Esophagus squamous epithelium (tissue), 5 donors: Measurements from ENCODE around the gene PRKCD. TPM values are rescaled to one million over a fixed set of nuclear protein-coding genes. Genes with fewer than 3 reads are reported as not detected.

ENCODE experiments used
- DNase-seq: peaks from one replicate; lab custom pipeline; 2025; lab: John Stamatoyannopoulos, UW
- H3K27ac ChIP-seq, 4 donors: fragments of 200-600 bp; sonication (generic); one replicate each; pipeline ENCODE4 v1.5.1; 2016 to 2019; ENCODE audit warnings: mild to moderate bottlenecking in 1 of 4
- H3K27me3 ChIP-seq, 4 donors: fragments of 200-600 bp; sonication (generic); 1 replicate in 3 of 4; 2 replicates in 1 of 4; pipeline versions ENCODE4 v1.5.1 to v1.6.0; 2017 to 2021; ENCODE audit warnings: antibody characterized with exemption in 1 of 4
- H3K36me3 ChIP-seq, 3 donors: fragments of 200-600 bp; sonication (generic); one replicate each; pipeline ENCODE4 v1.5.1; 2016 to 2019
- H3K4me1 ChIP-seq, 3 donors: fragments of 200-600 bp; sonication (generic); one replicate each; pipeline ENCODE4 v1.5.1; 2017 to 2019
- H3K4me3 ChIP-seq, 4 donors: fragments of 200-600 bp; sonication (generic); 1 replicate in 3 of 4; 2 replicates in 1 of 4; pipeline ENCODE4 v1.5.1; 2016 to 2019; ENCODE audit warnings: mild to moderate bottlenecking in 2 of 4, moderate library complexity in 1 of 4
- H3K9me3 ChIP-seq, 3 donors: fragments of 200-600 bp; sonication (generic); one replicate each; pipeline ENCODE4 v1.5.1; 2016 to 2019
- POLR2A ChIP-seq, 4 donors: fragments of 450-650 bp; IDR thresholded peaks; one replicate each; pipeline ENCODE4 v1.6.1; 2017; ENCODE audit warnings: antibody characterized with exemption in 4 of 4, mild to moderate bottlenecking in 4 of 4, moderate library complexity in 3 of 4
- WGBS, 2 donors: methylation state at CpG; one replicate each; pipeline ENCODE4 v1.1.5; 2018; 5-methylcytosine and 5-hydroxymethylcytosine counted together
- intact Hi-C: fragments of 100-400 bp; cut with DNase I; formaldehyde crosslinking; loops from one replicate; pipeline ENCODE4 v1.15.0; 2022
- total RNA-seq, 4 donors: library from RNA; depleted of rRNA; stranded (reverse); fragments of >200 nt; gene quantifications; one replicate each; pipeline ENCODE4 v1.1.0, GENCODE V29; 2016
- TF ChIP-seq, protein P1 (sequence below), 6 experiments: fragments of 450-650 bp in 4 of 6; fragments of 200-600 bp in 2 of 6; sonication (generic) in 2 of 6; IDR thresholded peaks; one replicate each; pipeline ENCODE4 v1.5.1; 2016 to 2019; ENCODE audit warnings: antibody characterized with exemption in 6 of 6, mild to moderate bottlenecking in 4 of 6, moderate library complexity in 4 of 6
- donor health status: DM: yes; HTN: yes; CAD: no.

The PRKCD gene
- total RNA-seq, 4 donors from 2014 or later = 8.8 to 21.5 (median 20.1) TPM

- H3K27me3 ChIP-seq = no peaks in the 10 kb centered on the region
- H3K27ac ChIP-seq = peak overlapping the region in 1 of 4 donors; percentile 25
- H3K4me3 ChIP-seq = no peak overlapping the region
- H3K9me3 ChIP-seq = no peaks in the 10 kb centered on the region
- DNase-seq = no peak
- peaks cover 0 to 6% (median 0%) of the 10 kb centered on the region in 3 donors for H3K4me1 ChIP-seq
- 84 to 91% methylated on average over 7 to 14 of the region's 20 CpGs for WGBS, 2 donors
- intact Hi-C loops = no loop called here
- peaks cover 27 to 99% (median 39%) of the 10 kb centered on the region in 3 donors for H3K36me3 ChIP-seq
- no peak for TF ChIP-seq POLR2A (IDR thresholded peaks at IDR 0.05)
- TF ChIP-seq, protein P1, sequence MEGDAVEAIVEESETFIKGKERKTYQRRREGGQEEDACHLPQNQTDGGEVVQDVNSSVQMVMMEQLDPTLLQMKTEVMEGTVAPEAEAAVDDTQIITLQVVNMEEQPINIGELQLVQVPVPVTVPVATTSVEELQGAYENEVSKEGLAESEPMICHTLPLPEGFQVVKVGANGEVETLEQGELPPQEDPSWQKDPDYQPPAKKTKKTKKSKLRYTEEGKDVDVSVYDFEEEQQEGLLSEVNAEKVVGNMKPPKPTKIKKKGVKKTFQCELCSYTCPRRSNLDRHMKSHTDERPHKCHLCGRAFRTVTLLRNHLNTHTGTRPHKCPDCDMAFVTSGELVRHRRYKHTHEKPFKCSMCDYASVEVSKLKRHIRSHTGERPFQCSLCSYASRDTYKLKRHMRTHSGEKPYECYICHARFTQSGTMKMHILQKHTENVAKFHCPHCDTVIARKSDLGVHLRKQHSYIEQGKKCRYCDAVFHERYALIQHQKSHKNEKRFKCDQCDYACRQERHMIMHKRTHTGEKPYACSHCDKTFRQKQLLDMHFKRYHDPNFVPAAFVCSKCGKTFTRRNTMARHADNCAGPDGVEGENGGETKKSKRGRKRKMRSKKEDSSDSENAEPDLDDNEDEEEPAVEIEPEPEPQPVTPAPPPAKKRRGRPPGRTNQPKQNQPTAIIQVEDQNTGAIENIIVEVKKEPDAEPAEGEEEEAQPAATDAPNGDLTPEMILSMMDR (IDR thresholded peaks at IDR 0.05) = no peak
These were observed 21.9 kb downstream of the PRKCD start for GRCh38 chr3:53182764-53183355.

DNA sequence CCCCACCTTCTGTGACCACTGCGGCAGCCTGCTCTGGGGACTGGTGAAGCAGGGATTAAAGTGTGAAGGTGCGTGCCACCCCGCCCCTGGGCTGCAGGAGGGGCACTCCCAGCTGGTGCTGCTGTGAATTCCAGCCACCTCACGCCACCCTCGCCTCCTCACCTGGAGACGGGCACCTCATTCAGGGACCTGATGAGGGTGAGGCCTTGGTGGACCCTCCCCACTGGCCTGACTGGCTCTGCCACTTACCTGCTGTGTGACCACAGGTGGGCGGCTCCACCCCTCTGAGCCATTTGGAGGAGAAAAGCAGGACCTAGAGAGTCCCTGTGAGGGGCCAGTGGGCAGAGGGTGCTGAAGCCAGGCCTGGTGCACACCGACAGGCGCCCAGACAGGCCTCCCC is 22.5 kb downstream of the PRKCD start:
- 93% methylated on average over 8 of the region's 9 CpGs; no CpG with 5 or more reads in 1 of the 2 donors for WGBS, 2 donors
- H3K27me3 ChIP-seq = no peaks in the 10 kb centered on the region
- peaks cover 0 to 6% (median 0%) of the 10 kb centered on the region in 3 donors for H3K4me1 ChIP-seq
- no peak for TF ChIP-seq POLR2A (IDR thresholded peaks at IDR 0.05)
- TF ChIP-seq, protein P1 (IDR thresholded peaks at IDR 0.05) = no peak
- H3K4me3 ChIP-seq = no peak overlapping the region
- H3K27ac ChIP-seq = no peak overlapping the region
- H3K36me3 ChIP-seq = peaks cover 28 to 99% (median 41%) of the 10 kb centered on the region in 3 donors
- DNase-seq = no peak
- H3K9me3 ChIP-seq = no peaks in the 10 kb centered on the region
- intact Hi-C loops = no loop called here

DNA sequence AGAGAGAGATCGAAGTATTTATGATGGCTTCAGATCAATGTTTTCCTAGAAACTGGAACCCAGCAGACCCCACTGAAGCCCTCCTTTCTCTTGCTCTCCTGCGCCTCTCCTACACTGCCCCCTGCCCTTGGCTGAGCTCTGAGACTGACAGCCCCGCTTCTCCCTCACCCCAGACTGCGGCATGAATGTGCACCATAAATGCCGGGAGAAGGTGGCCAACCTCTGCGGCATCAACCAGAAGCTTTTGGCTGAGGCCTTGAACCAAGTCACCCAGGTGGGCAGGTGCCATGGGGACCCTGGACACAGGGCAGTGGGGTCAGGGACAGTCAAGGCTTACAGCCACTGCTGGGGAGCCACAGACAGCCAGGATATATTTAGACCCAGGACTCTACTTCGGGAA is 23.7 kb downstream of the PRKCD start:
- intact Hi-C loops = no loop called here
- WGBS, 2 donors = 88 to 89% methylated on average over 3 to 7 of the region's 7 CpGs
- H3K36me3 ChIP-seq = peaks cover 40 to 99% (median 42%) of the 10 kb centered on the region in 3 donors

GRCh38 chr3:53185761-53186465 is 24.9 kb downstream of the PRKCD start:
- H3K36me3 ChIP-seq = peaks cover 38 to 99% (median 41%) of the 10 kb centered on the region in 3 donors
- no peaks in the 10 kb centered on the region for H3K27me3 ChIP-seq
- intact Hi-C loops = no loop called here
- no peaks in the 10 kb centered on the region for H3K4me1 ChIP-seq
- DNase-seq = no peak
- H3K27ac ChIP-seq = no peak overlapping the region
- WGBS, 2 donors = 90 to 98% methylated on average over 8 to 10 of the region's 20 CpGs
- no peaks in the 10 kb centered on the region for H3K9me3 ChIP-seq
- no peak overlapping the region for H3K4me3 ChIP-seq
- no peak for TF ChIP-seq POLR2A (IDR thresholded peaks at IDR 0.05)
- TF ChIP-seq, protein P1 (IDR thresholded peaks at IDR 0.05) = no peak

More for the DNA sequence above, 23.7 kb downstream of the PRKCD start:
- Histone ChIP-seq H3K4me3 (no peak overlapping the region), H3K9me3 (no peaks in the 10 kb centered on the region), H3K4me1 (peaks cover 0 to 6% (median 0%) of the 10 kb centered on the region in 3 donors), H3K27ac (no peak overlapping the region), H3K27me3 (no peaks in the 10 kb centered on the region)
- DNase-seq = no peak
- no peak for TF ChIP-seq POLR2A (IDR thresholded peaks at IDR 0.05)
- TF ChIP-seq, protein P1 (IDR thresholded peaks at IDR 0.05) = no peak

DNA sequence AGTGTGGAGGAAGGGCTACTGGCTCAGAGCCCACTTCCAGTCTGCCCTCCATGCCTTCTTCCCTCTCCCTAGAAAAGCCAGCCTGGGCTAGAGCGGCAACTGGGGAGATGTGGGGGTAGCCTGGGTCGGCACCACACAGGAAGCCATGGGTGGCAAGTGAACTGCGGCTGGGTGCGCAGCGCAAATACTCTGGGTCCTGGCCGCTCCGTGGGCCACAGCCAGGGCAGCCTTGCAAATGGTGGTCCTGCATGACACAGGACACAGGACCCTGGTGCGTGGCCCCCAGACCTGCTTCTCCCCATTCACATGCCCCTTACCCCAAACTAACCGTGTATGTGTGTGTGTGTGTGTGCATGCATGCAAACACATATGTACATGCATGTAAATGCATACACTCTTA is 25.7 kb downstream of the PRKCD start:
- TF ChIP-seq, protein P1 (IDR thresholded peaks at IDR 0.05) = no peak
- no peak for TF ChIP-seq POLR2A (IDR thresholded peaks at IDR 0.05)
- DNase-seq = no peak
- Histone ChIP-seq H3K9me3 (no peaks in the 10 kb centered on the region), H3K27me3 (no peaks in the 10 kb centered on the region), H3K36me3 (peaks cover 29 to 97% (median 40%) of the 10 kb centered on the region in 3 donors), H3K27ac (no peak overlapping the region), H3K4me3 (no peak overlapping the region), H3K4me1 (peaks cover 0 to under 1% (median 0%) of the 10 kb centered on the region in 3 donors)
- 91 to 96% methylated on average over 5 to 8 of the region's 9 CpGs for WGBS, 2 donors
- intact Hi-C loops = no loop called here
